HFFc6 (cell line): ENCODE measurements around the gene MUC13. TPM values are rescaled to one million over a fixed set of nuclear protein-coding genes. Genes with fewer than 3 reads are reported as not detected.

Experiments
- DNase-seq: peaks from one replicate; pipeline ENCODE4 v3.0.0-alpha.2; 2018
- H3K27ac Mint-ChIP-seq: 2 replicates; pipeline ENCODE4 v1.8.0; 2020; ENCODE audit warnings: mild to moderate bottlenecking, mixed read lengths
- H3K27me3 Mint-ChIP-seq: 2 replicates; pipeline ENCODE4 v1.8.0; 2021; ENCODE audit warnings: mild to moderate bottlenecking, moderate library complexity, mixed read lengths; ENCODE audit not compliant: insufficient read depth
- H3K36me3 Mint-ChIP-seq: 2 replicates; pipeline ENCODE4 v1.8.0; 2021; ENCODE audit warnings: low read depth, mixed read lengths
- H3K4me1 Mint-ChIP-seq: 2 replicates; pipeline ENCODE4 v1.8.0; 2020; ENCODE audit warnings: low read depth, mixed read lengths
- H3K4me3 Mint-ChIP-seq: 2 replicates; pipeline ENCODE4 v1.8.0; 2020; ENCODE audit warnings: mild to moderate bottlenecking, moderate library complexity, mixed read lengths
- H3K9me3 Mint-ChIP-seq: 2 replicates; pipeline ENCODE4 v1.8.0; 2020; ENCODE audit warnings: mild to moderate bottlenecking, mixed read lengths
- CTCF ChIP-seq: fragments of 200-600 bp; sonication (generic); IDR thresholded peaks from 2 replicates; pipeline ENCODE4 v1.5.0; 2021; ENCODE audit warnings: antibody characterized with exemption, mild to moderate bottlenecking
- total RNA-seq, 6 experiments: library from RNA; stranded (reverse); fragmentation: NEBNext Ultra II Directional; extraction: Animal tissue kit (Norgen Biotek cat#: 25700); gene quantifications; 2 replicates in 1 of 6; 3 replicates in 5 of 6; pipeline ENCODE4 v1.2.3, GENCODE V29; 2021

The MUC13 gene
- total RNA-seq, 6 experiments from 2014 or later, result 0.06 to 0.21 (median 0.09) TPM; not detected in 2

DNA sequence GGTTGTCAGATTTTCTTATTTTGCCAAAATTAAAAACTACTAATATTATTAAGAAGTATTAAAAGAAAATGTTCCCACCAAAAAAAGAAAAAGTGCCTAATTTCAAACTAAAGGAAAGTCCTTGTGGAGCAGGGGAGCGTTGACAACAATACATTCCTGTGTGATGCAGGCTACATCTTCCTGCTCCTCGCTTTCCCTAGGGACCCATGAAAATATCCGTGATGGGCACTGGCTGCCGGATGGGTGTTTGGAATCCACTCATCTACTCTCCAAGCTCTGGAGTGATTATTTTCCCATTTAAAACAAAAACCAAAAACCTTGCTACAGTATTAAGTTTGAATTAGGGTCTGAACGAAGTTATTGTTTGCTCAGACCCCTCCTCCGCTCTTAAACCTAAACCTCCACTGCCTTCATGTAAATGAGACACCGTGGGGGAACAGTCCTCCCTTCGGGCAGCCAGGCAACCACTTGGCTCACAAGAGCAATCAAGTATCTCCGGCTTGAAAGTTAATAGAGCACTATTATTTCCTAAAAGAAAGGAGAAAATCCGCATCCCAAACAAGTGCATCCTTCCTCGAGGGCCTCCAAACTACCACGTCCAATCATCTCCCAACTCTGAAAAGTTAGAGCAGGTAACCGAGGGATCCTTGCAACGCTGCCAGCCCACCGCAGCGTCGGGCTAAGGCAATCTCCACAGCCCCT is 48.9 kb downstream of the MUC13 start:
- H3K4me1 Mint-ChIP-seq, result peaks cover 53% of the 10 kb centered on the region
- H3K27me3 Mint-ChIP-seq, result no peaks in the 10 kb centered on the region; the same call in 1 of the 2 replicates
- 0 out of 2 replicates have a peak, but pooled peaks cover 6% of the 10 kb centered on the region for H3K36me3 Mint-ChIP-seq
- DNase-seq, result no peak
- peak overlapping the region; percentile 76 for H3K27ac Mint-ChIP-seq
- no peak for TF ChIP-seq CTCF
- peak overlapping the region; percentile 92 for H3K4me3 Mint-ChIP-seq
- no peaks in the 10 kb centered on the region for H3K9me3 Mint-ChIP-seq

- no peak for DNase-seq
- no peak for TF ChIP-seq CTCF
- H3K36me3 Mint-ChIP-seq, result 0 out of 2 replicates have a peak, but pooled peaks cover 6% of the 10 kb centered on the region
- peak overlapping the region; percentile 76 for H3K27ac Mint-ChIP-seq
- H3K4me3 Mint-ChIP-seq, result peak overlapping the region; percentile 92
- H3K27me3 Mint-ChIP-seq, result no peaks in the 10 kb centered on the region; the same call in 1 of the 2 replicates
- H3K9me3 Mint-ChIP-seq, result no peaks in the 10 kb centered on the region
- H3K4me1 Mint-ChIP-seq, result peaks cover 60% of the 10 kb centered on the region
These were observed 50.0 kb downstream of the MUC13 start for GRCh38 chr3:124884474-124885101.

DNA sequence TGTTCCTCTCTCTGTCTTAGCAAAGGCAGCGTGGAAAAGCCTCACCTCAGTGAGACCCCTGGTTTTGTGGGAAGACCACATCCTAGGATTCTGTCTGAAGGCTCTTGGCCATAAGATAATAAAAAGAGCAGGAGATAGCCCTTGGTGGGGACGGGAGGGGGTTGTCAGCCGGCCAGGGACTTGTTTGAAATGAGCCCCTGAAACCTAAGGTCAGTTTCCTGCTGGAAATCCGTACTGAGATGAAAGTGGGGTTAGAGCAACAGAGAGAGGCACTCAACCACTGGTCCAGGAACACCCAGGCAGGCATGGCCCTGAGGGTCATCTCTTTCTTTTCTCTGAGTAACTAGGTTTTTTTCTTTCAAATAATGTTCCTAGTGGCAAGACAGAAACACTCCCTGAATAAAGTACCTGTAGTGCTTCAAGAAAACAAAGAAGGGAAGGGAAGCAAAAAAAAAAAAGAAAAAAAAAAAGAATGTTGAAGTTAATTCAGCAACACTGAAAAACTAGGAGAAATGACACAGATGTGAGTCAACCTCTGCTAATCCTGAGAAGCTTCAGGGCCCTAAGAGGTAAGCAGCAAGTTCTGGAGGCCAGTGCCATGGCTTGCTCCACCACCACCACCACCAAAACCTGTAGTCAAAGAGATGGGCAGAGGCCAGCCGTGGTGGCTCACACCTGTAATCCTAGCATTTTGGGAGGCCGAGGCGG is 50.6 kb downstream of the MUC13 start:
- peak overlapping the region; percentile 76 for H3K27ac Mint-ChIP-seq
- no peaks in the 10 kb centered on the region; the same call in 1 of the 2 replicates for H3K27me3 Mint-ChIP-seq
- DNase-seq, result peak; percentile 17
- no peak for TF ChIP-seq CTCF
- H3K4me1 Mint-ChIP-seq, result peaks cover 67% of the 10 kb centered on the region
- H3K36me3 Mint-ChIP-seq, result 0 out of 2 replicates have a peak, but pooled peaks cover 6% of the 10 kb centered on the region
- peak overlapping the region; percentile 92 for H3K4me3 Mint-ChIP-seq
- H3K9me3 Mint-ChIP-seq, result no peaks in the 10 kb centered on the region

DNA sequence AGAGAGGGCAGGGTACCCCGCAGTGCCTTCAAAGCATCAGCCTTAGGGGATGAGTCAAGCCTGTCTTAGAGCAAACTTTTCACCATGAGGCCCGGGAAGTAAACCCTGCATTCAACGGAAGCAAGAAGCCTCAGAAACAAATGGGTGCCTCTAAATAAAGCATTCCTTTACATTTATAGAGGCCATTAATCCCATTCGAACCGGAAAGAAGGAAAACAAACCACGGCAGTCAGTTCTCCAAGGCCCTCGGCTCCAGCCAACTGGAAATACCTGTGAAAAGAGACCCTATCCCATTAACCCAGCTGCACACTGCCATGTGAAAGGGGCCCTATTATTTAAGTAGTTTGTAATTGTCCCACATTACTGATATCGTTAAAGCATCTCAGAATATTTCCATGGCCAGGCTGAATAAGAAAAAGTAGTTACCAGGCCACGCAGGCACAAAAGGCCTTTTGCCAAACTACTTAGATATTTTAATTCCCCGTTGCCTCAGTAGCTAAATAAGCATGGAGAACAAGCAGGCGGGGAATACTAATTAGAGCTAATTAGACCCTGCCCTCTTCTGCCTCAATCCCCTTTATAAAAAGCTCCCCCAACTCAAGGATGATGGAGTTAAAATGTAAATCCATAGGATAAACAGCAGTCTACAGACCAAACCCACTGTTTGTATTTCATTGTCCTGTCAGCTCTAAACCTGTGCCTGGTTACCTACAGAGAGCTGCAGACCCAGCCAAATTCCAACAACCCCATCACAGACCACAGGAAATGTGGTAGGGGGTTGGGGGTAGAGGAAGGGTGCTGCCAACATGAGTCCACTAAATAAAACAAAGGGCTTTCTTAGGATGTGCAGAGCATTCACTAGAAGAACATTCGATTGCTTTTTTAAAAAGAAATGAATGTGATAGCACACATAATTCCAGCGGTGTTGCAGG is 51.5 kb downstream of the MUC13 start:
- H3K36me3 Mint-ChIP-seq, result 0 out of 2 replicates have a peak, but pooled peaks cover 6% of the 10 kb centered on the region
- DNase-seq, result no peak
- H3K27ac Mint-ChIP-seq, result peak overlapping the region; percentile 76
- H3K4me1 Mint-ChIP-seq, result peaks cover 72% of the 10 kb centered on the region
- no peaks in the 10 kb centered on the region for H3K9me3 Mint-ChIP-seq
- no peaks in the 10 kb centered on the region; the same call in 1 of the 2 replicates for H3K27me3 Mint-ChIP-seq
- peak overlapping the region; percentile 92 for H3K4me3 Mint-ChIP-seq
- no peak for TF ChIP-seq CTCF
